Measurements from ENCODE around the gene GPRC5D.

GRCh38 chr12:12917517-12917916 lies 34.5 kb downstream of the GPRC5D start:
- TF ChIP-seq CTCF (IDR thresholded peaks at IDR 0.05) (no peak), TAF1 (IDR thresholded peaks at IDR 0.05; ENCODE audit: borderline replicate concordance, low read depth, low read length) (no peak), EZH2phosphoT487 (IDR thresholded peaks at IDR 0.05; ENCODE audit: borderline replicate concordance, low read depth) (no peak), USF2 (IDR thresholded peaks at IDR 0.05; ENCODE audit: borderline replicate concordance, low read depth, low read length) (no peak), REST (IDR thresholded peaks at IDR 0.05; ENCODE audit: low read depth, low read length) (no peak), EP300 (IDR thresholded peaks at IDR 0.05; ENCODE audit: borderline replicate concordance in 1 of 2, low read depth in 1 of 2, low read length in 1 of 2) (no peak), RXRA (IDR thresholded peaks at IDR 0.05; ENCODE audit: borderline replicate concordance, low read depth) (no peak), POLR2AphosphoS5 (IDR thresholded peaks at IDR 0.05; ENCODE audit: low read depth, low read length) (no peak), NRF1 (IDR thresholded peaks at IDR 0.05; ENCODE audit: low read depth, low read length) (no peak), NFIC (IDR thresholded peaks at IDR 0.05; ENCODE audit: borderline replicate concordance) (no peak), SMC3 (IDR thresholded peaks at IDR 0.05; ENCODE audit: low read depth, low read length) (no peak), CHD2 (IDR thresholded peaks at IDR 0.05; ENCODE audit: low read length, partially characterized antibody) (no peak)

All from SK-N-SH (cell line).